K562 (cell line): ENCODE data around the gene CEND1. TPM values are rescaled to one million over a fixed set of nuclear protein-coding genes. Genes with fewer than 3 reads are reported as not detected.

ENCODE experiments used
- ATAC-seq: fragments of 200-7000 bp; cut with Tn5 transposase; 3 replicates; pipeline ENCODE4 v1.9.1; 2020; ENCODE audit warnings: moderate library complexity
- BruUV-seq: library from RNA; stranded (reverse); fragments of 400-500 nt; replicated peaks from 2 replicates; lab custom pipeline; 2021; lab: Mats Ljungman, UMichigan
- CTCF ChIA-PET: fragments of 300-600 bp; formaldehyde crosslinking; extraction: SDS; loops from one replicate; lab custom pipeline; 2021; ENCODE audit warnings: low intra/inter-chr PET ratio; lab: Yijun Ruan, JAX
- POLR2A ChIA-PET: fragments of 300-600, 350-650 bp; sonication (Branson Sonifier 250); formaldehyde crosslinking; extraction: SDS; loops from one replicate; lab custom pipeline; 2021; ENCODE audit warnings: antibody characterized with exemption, inconsistent platforms; lab: Yijun Ruan, JAX
- DNase-seq, 4 experiments: peaks; one replicate each; pipeline versions ENCODE4 v3.0.0 to v3.0.0-alpha.2; 2011 to 2018; ENCODE audit warnings: low spot score in 3 of 4, mixed read lengths in 3 of 4; ENCODE audit errors: extremely low read depth in 1 of 4
- FAIRE-seq: peaks from 2 replicates; lab custom pipeline; 2011; peaks lifted over from hg19 to GRCh38; lab: Jason Lieb, UNC
- H2AFZ ChIP-seq: 2 replicates; pipeline ENCODE4 v1.6.0; 2011; ENCODE audit warnings: low read depth, low read length, control low read depth, inconsistent platforms
- H3K27ac ChIP-seq: fragments of 200-600 bp; 3 replicates; pipeline ENCODE4 v1.8.0; 2011; ENCODE audit warnings: low read depth, mild to moderate bottlenecking, control low read depth, inconsistent platforms, low read length, moderate library complexity, mixed read lengths; ENCODE audit errors: extremely low read depth
- H3K27me3 ChIP-seq, 2 experiments: fragments of 300-600 bp in 1 of 2; 2 replicates in 1 of 2; 3 replicates in 1 of 2; pipeline versions ENCODE4 v1.6.0 to v1.8.0; 2011; ENCODE audit warnings: inconsistent platforms in 2 of 2, low read length in 2 of 2, mild to moderate bottlenecking in 1 of 2, mixed read lengths in 1 of 2, moderate library complexity in 1 of 2; ENCODE audit not compliant: control insufficient read depth in 2 of 2, insufficient read depth in 2 of 2
- H3K36me3 ChIP-seq: fragments of 300-600 bp; 3 replicates; pipeline ENCODE4 v1.8.0; 2011; ENCODE audit warnings: mild to moderate bottlenecking, low read length, inconsistent platforms; ENCODE audit not compliant: control insufficient read depth, insufficient read depth
- H3K4me1 ChIP-seq, 2 experiments: fragments of 200-600 bp in 1 of 2; replicated peaks in 1 of 2; 2 replicates in 1 of 2; 3 replicates in 1 of 2; pipeline versions ENCODE4 v1.5.1 to v1.8.0; 2011; ENCODE audit warnings: inconsistent platforms in 2 of 2, low read length in 2 of 2, mild to moderate bottlenecking in 1 of 2, mixed read lengths in 1 of 2, moderate library complexity in 1 of 2; ENCODE audit not compliant: control insufficient read depth in 2 of 2, insufficient read depth in 2 of 2
- H3K4me2 ChIP-seq: 2 replicates; pipeline ENCODE4 v1.6.1; 2011; ENCODE audit warnings: low read length, control low read depth, inconsistent platforms, mixed read lengths; ENCODE audit not compliant: insufficient read depth
- H3K4me3 ChIP-seq: fragments of 200-600 bp; sonication (generic), shearing (Covaris generic); 2 replicates; pipeline ENCODE4 v1.5.1; 2016; ENCODE audit warnings: control low read depth, inconsistent platforms
- H3K79me2 ChIP-seq: fragments of 200-600 bp; 3 replicates; pipeline ENCODE4 v1.8.0; 2011; ENCODE audit warnings: low read length, inconsistent platforms; ENCODE audit not compliant: control insufficient read depth, insufficient read depth
- H3K9ac ChIP-seq, 2 experiments: 2 replicates each; pipeline versions ENCODE4 v1.6.0 to v1.6.1; 2011; ENCODE audit warnings: low read depth in 2 of 2, low read length in 2 of 2, control low read depth in 1 of 2, inconsistent platforms in 1 of 2, mild to moderate bottlenecking in 1 of 2, mixed read lengths in 1 of 2; ENCODE audit not compliant: insufficient read depth in 1 of 2
- H3K9me1 ChIP-seq: one replicate; pipeline ENCODE4 v1.6.0; 2011; ENCODE audit warnings: inconsistent platforms, mild to moderate bottlenecking, low read length, moderate library complexity; ENCODE audit not compliant: control insufficient read depth, insufficient read depth
- H3K9me3 ChIP-seq: replicated peaks from 2 replicates; pipeline ENCODE4 v1.5.1; 2011; ENCODE audit warnings: low read depth, low read length, inconsistent platforms; ENCODE audit not compliant: control insufficient read depth, insufficient read depth
- H4K20me1 ChIP-seq: replicated peaks from 2 replicates; pipeline ENCODE4 v1.6.1; 2011; ENCODE audit warnings: low read length, inconsistent platforms, mixed read lengths; ENCODE audit not compliant: control insufficient read depth, insufficient read depth
- CHCHD3 ChIP-seq: fragments of 250-450 bp; sonication (Bioruptor Pico); IDR thresholded peaks from 2 replicates; pipeline ENCODE4 v2.1.2; 2022; ENCODE audit warnings: mild to moderate bottlenecking
- COPS2 ChIP-seq: fragments of 450-650 bp; conservative IDR thresholded peaks from 2 replicates; pipeline ENCODE4 v1.6.1; 2016; ENCODE audit warnings: mild to moderate bottlenecking, moderate library complexity
- FIP1L1 ChIP-seq: fragments of 200-400 bp; formaldehyde crosslinking; IDR thresholded peaks from 2 replicates; pipeline ENCODE4 v1.6.1; 2018; ENCODE audit warnings: mild to moderate bottlenecking, low read depth, low read length; ENCODE audit not compliant: poor library complexity, severe bottlenecking
- GATAD2A ChIP-seq: fragments of 450-650 bp; IDR thresholded peaks from 2 replicates; pipeline ENCODE4 v1.6.1; 2017
- HEY1 ChIP-seq: fragments of 250-450 bp; sonication (Bioruptor Pico); IDR thresholded peaks from 2 replicates; pipeline ENCODE4 v1.5.0; 2020; ENCODE audit warnings: mild to moderate bottlenecking, moderate library complexity, borderline replicate concordance
- HIVEP1 ChIP-seq: fragments of 250-450 bp; sonication (Bioruptor Pico); IDR thresholded peaks from 2 replicates; pipeline ENCODE4 v1.4.0; 2020; ENCODE audit warnings: mild to moderate bottlenecking
- KDM1A ChIP-seq, 2 experiments: fragments of 450-650 bp; IDR thresholded peaks; 2 replicates each; pipeline ENCODE4 v1.6.1; 2016; ENCODE audit warnings: mild to moderate bottlenecking in 2 of 2
- KDM5B ChIP-seq: fragments of 200-600 bp; sonication (generic); IDR thresholded peaks from 2 replicates; pipeline ENCODE4 v1.6.1; 2012; ENCODE audit warnings: low read depth, mild to moderate bottlenecking, moderate library complexity, low read length, control low read depth, inconsistent platforms; ENCODE audit not compliant: insufficient replicate concordance
- NFATC3 ChIP-seq: fragments of 450-650 bp; IDR thresholded peaks from 2 replicates; pipeline ENCODE4 v1.6.1; 2017; ENCODE audit warnings: mild to moderate bottlenecking
- PHF21A ChIP-seq: fragments of 450-650 bp; IDR thresholded peaks from 2 replicates; pipeline ENCODE4 v1.6.1; 2017; ENCODE audit warnings: low read depth, borderline replicate concordance
- PML ChIP-seq: IDR thresholded peaks from 2 replicates; pipeline ENCODE4 v1.6.1; 2012; ENCODE audit warnings: low read length, inconsistent platforms
- RBFOX2 ChIP-seq: fragments of 200-400 bp; formaldehyde crosslinking; IDR thresholded peaks from 2 replicates; pipeline ENCODE4 v1.6.1; 2017; ENCODE audit warnings: low read depth, mild to moderate bottlenecking, low read length, moderate library complexity
- SIN3A ChIP-seq, 2 experiments: fragments of 150-350 bp in 1 of 2; IDR thresholded peaks; 2 replicates each; pipeline ENCODE4 v1.6.1; 2011 to 2016; ENCODE audit warnings: borderline replicate concordance in 2 of 2, low read depth in 2 of 2, low read length in 2 of 2, mild to moderate bottlenecking in 2 of 2, moderate library complexity in 2 of 2; ENCODE audit not compliant: control insufficient read depth in 1 of 2
- STAT5B ChIP-seq: fragments of 250-450 bp; sonication (Bioruptor Pico); IDR thresholded peaks from 2 replicates; pipeline ENCODE4 v1.8.0; 2021; ENCODE audit warnings: mild to moderate bottlenecking, inconsistent platforms
- TCF7L2 ChIP-seq: fragments of 150-350 bp; IDR thresholded peaks from 2 replicates; pipeline ENCODE4 v1.6.1; 2016; ENCODE audit warnings: low read depth, mild to moderate bottlenecking, low read length, moderate library complexity
- ZFX ChIP-seq: sonication (generic); formaldehyde crosslinking; IDR thresholded peaks from 2 replicates; pipeline ENCODE4 v1.8.0; 2022; ENCODE audit warnings: mild to moderate bottlenecking, missing genetic modification reagents, moderate library complexity
- ZNF175 ChIP-seq: fragments of 200-800 bp; sonication (Bioruptor generic); IDR thresholded peaks from 2 replicates; pipeline ENCODE4 v1.6.1; 2016; ENCODE audit warnings: low read depth, mild to moderate bottlenecking, missing genetic modification characterization, missing compliant biosample characterization
- ZNF217 ChIP-seq: sonication (generic); formaldehyde crosslinking; IDR thresholded peaks from 2 replicates; pipeline ENCODE4 v1.8.0; 2022; ENCODE audit warnings: mild to moderate bottlenecking, missing genetic modification reagents
- ZNF24 ChIP-seq: fragments of 450-650 bp; IDR thresholded peaks from 2 replicates; pipeline ENCODE4 v1.6.1; 2016
- ZNF551 ChIP-seq: fragments of 250-450 bp; sonication (Bioruptor Pico); IDR thresholded peaks from 2 replicates; pipeline ENCODE4 v1.5.0; 2021; ENCODE audit warnings: mild to moderate bottlenecking, moderate library complexity
- ZNF764 ChIP-seq: fragments of 250-450 bp; sonication (Bioruptor Pico); IDR thresholded peaks from 2 replicates; pipeline ENCODE4 v1.4.0; 2020; ENCODE audit warnings: low read depth, mild to moderate bottlenecking, moderate library complexity
- WGBS: fragments of 100-300 bp; shearing (Covaris generic); methylation state at CpG from one replicate; pipeline ENCODE4 v1.1.6; 2016; ENCODE audit warnings: low coverage, mixed read lengths; ENCODE audit not compliant: insufficient coverage; ENCODE audit errors: missing lambda C conversion rate; 5-methylcytosine and 5-hydroxymethylcytosine counted together
- in situ Hi-C: fragments of 300-500 bp; cut with MboI; formaldehyde crosslinking; loops from 4 replicates; pipeline ENCODE4 v1.15.0; 2018; ENCODE audit warnings: inconsistent platforms, mixed read lengths
- intact Hi-C: fragments of 100-400 bp; cut with micrococcal nuclease; formaldehyde crosslinking; loops from 2 replicates; pipeline ENCODE4 v1.14.2; 2022
- polyA plus RNA-seq, 8 experiments: library from polyadenylated mRNA; depleted of rRNA in 4 of 8; stranded (reverse) in 5 of 8; unstranded in 3 of 8; fragments of >200 nt; fragmentation: Nextera tagmentation in 2 of 8; fragmentation: Illumina TruSeq in 1 of 8; extraction: Ambion mirVana in 2 of 8; extraction: Trizol in 1 of 8; gene quantifications; 2 replicates each; pipeline versions ENCODE4 v1.2.1 to v1.2.3, GENCODE V29; 2011 to 2014; ENCODE audit warnings: inconsistent platforms in 1 of 8, missing spikeins in 1 of 8
- total RNA-seq, 7 experiments: library from RNA; depleted of rRNA in 6 of 7; stranded (reverse); fragments of >200 nt in 6 of 7; fragmentation: Illumina TruSeq in 2 of 7; extraction: Trizol in 2 of 7; gene quantifications; 2 replicates each; pipeline versions ENCODE4 v1.2.1 to v1.2.3, GENCODE V29; 2011 to 2021; ENCODE audit warnings: low replicate concordance in 1 of 7
- TF ChIP-seq, protein P1 (sequence below): IDR thresholded peaks from 3 replicates; pipeline ENCODE4 v1.6.1; 2011; ENCODE audit warnings: borderline replicate concordance, mild to moderate bottlenecking; ENCODE audit not compliant: insufficient read length, insufficient read depth

CEND1 gene
- total and polyA plus RNA-seq, 9 of the 15 experiments (the other 6 are each of a cell fraction or from before 2014, with no cell fraction given) = 0.13 to 0.18 (median 0.16) TPM; not detected in 6

GRCh38 chr11:811446-812245 is 21.8 kb upstream of the CEND1 start (continued):
- TF ChIP-seq ZFX (CRISPR knock-in tag) (no peak), KDM5B (peak; percentile 22), TCF7L2 (no peak), KDM1A (IDR thresholded peaks at IDR 0.05) (no peak), SIN3A (IDR thresholded peaks at IDR 0.05; ENCODE audit: borderline replicate concordance in 2 of 2, control insufficient read depth in 1 of 2, low read depth in 2 of 2, low read length in 2 of 2) (0 out of 4 replicates have a peak, but pooled peaks of 1 of the 2 experiments have one; percentile 17), ZNF175 (no peak), RBFOX2 (peak; percentile 74), PML (0 out of 2 replicates have a peak, but pooled peaks have one; percentile 18), COPS2 (no peak)

DNA sequence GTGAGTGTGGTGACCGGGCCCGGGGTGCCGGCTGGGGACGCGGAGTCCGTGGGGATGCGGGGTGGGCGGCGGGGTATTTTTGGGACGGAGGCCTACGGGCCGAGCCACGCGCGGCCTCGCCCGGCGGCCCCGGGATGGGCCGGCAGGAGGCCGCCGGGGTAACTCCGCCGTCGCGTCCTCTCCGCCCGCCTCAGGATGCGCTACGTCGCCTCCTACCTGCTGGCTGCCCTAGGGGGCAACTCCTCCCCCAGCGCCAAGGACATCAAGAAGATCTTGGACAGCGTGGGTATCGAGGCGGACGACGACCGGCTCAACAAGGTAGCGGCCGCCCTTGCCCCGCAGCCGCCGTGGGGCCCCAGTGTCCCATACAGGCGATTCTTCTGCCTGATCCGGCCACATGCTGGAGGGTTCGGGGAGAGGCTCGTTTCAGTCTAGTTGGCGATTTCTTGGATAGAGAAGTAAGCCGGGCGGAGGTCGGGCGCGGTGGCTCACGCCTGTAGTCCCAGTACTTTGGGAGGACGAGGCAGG is 20.2 kb upstream of the CEND1 start:
- H2AFZ ChIP-seq = peak overlapping the region; percentile 98; the same call in 1 of the 2 replicates
- H3K27ac ChIP-seq = peak overlapping the region; percentile 98
- H3K4me2 ChIP-seq = peak overlapping the region; percentile 100
- in situ Hi-C loops (no loop called here), intact Hi-C loops (no loop called here)
- H3K27me3 ChIP-seq = no peaks in the 10 kb centered on the region
- ChIA-PET POLR2A (interaction anchor here (0.6 to 2.2 kb wide), 14 partner anchors 8 to 228 kb away, joined by 3 to 22 read pairs (median 4); partner anchors contain the start of gene PNPLA2), CTCF (no interaction called here)
- H3K79me2 ChIP-seq = peaks cover 71% of the 10 kb centered on the region
- FAIRE-seq (no peak), DNase-seq (peak in 1 of 4 experiments; percentile 75), ATAC-seq (peak; percentile 2)
- H3K9me3 ChIP-seq = no peaks in the 10 kb centered on the region
- WGBS = under 1% methylated on average over 29 of the region's 55 CpGs
- peak overlapping the region; percentile 99 for H3K4me3 ChIP-seq
- H3K4me1 ChIP-seq = peaks cover 20 to 57% of the 10 kb centered on the region in 2 experiments; a peak in 4 of 5 replicates
- H3K36me3 ChIP-seq = peaks cover 41% of the 10 kb centered on the region
- peaks cover 24% of the 10 kb centered on the region for H4K20me1 ChIP-seq
- TSS peak; percentile 65 for BruUV-seq
- H3K9me1 ChIP-seq = no peaks in the 10 kb centered on the region
- peak overlapping the region; percentile 94 to 98 for H3K9ac ChIP-seq
- TF ChIP-seq ZNF764 (CRISPR knock-in tag) = no peak
- TF ChIP-seq ZNF24 = no peak
- TF ChIP-seq, protein P1, sequence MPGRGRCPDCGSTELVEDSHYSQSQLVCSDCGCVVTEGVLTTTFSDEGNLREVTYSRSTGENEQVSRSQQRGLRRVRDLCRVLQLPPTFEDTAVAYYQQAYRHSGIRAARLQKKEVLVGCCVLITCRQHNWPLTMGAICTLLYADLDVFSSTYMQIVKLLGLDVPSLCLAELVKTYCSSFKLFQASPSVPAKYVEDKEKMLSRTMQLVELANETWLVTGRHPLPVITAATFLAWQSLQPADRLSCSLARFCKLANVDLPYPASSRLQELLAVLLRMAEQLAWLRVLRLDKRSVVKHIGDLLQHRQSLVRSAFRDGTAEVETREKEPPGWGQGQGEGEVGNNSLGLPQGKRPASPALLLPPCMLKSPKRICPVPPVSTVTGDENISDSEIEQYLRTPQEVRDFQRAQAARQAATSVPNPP = no peak
- TF ChIP-seq NFATC3 = no peak
- no peak for TF ChIP-seq CHCHD3
- TF ChIP-seq FIP1L1 = no peak
- TF ChIP-seq HIVEP1 (CRISPR knock-in tag) = no peak
- TF ChIP-seq ZNF551 (CRISPR knock-in tag) = no peak
- no peak for TF ChIP-seq STAT5B (CRISPR knock-in tag)
- no peak for TF ChIP-seq PHF21A
- no peak for TF ChIP-seq ZNF217 (CRISPR knock-in tag)
- TF ChIP-seq HEY1 (CRISPR knock-in tag) = no peak
- TF ChIP-seq GATAD2A = no peak
